Memory B cell (primary cell): ENCODE results near the gene EXOC2.

Experiments
- ATAC-seq: fragments of 150-1000 bp; cut with Tn5 transposase; 2 replicates; pipeline ENCODE4 v1.10.0; 2021; ENCODE audit warnings: low read depth, mild to moderate bottlenecking, moderate library complexity
- DNase-seq, 2 donors: peaks; one replicate each; pipeline ENCODE4 v3.0.0; 2022; ENCODE audit warnings: low spot score in 2 of 2
- H3K27ac Mint-ChIP-seq: one replicate; pipeline ENCODE4 v1.8.0; 2022; ENCODE audit warnings: mild to moderate bottlenecking, moderate library complexity, mixed read lengths
- H3K27me3 Mint-ChIP-seq: one replicate; pipeline ENCODE4 v1.8.0; 2022; ENCODE audit warnings: mixed read lengths
- H3K36me3 Mint-ChIP-seq: one replicate; pipeline ENCODE4 v1.8.0; 2022; ENCODE audit warnings: mild to moderate bottlenecking, mixed read lengths
- H3K4me1 Mint-ChIP-seq: one replicate; pipeline ENCODE4 v1.8.0; 2022; ENCODE audit warnings: mixed read lengths
- H3K4me3 Mint-ChIP-seq: one replicate; pipeline ENCODE4 v1.8.0; 2022; ENCODE audit warnings: mild to moderate bottlenecking, moderate library complexity, mixed read lengths
- H3K9me3 Mint-ChIP-seq: one replicate; pipeline ENCODE4 v1.8.0; 2022; ENCODE audit warnings: mixed read lengths

EXOC2 gene

GRCh38 chr6:448296-449056 is 244.5 kb downstream of the EXOC2 start:
- no peak for DNase-seq
- Mint-ChIP-seq H3K4me3 (peak overlapping the region; percentile 68), H3K9me3 (no peaks in the 10 kb centered on the region), H3K27me3 (no peaks in the 10 kb centered on the region), H3K4me1 (peaks cover 11% of the 10 kb centered on the region), H3K36me3 (no peaks in the 10 kb centered on the region), H3K27ac (peak overlapping the region; percentile 8)
- no peak for ATAC-seq

- Mint-ChIP-seq H3K4me1 (peaks cover 11% of the 10 kb centered on the region), H3K4me3 (peak overlapping the region; percentile 68), H3K27me3 (no peaks in the 10 kb centered on the region), H3K9me3 (no peaks in the 10 kb centered on the region), H3K27ac (peak overlapping the region; percentile 8), H3K36me3 (no peaks in the 10 kb centered on the region)
- peak; percentile 37 for ATAC-seq
- no peak for DNase-seq
Measured at GRCh38 chr6:447381-448165, 245.4 kb downstream of the EXOC2 start.

- Mint-ChIP-seq H3K4me1 (peaks cover 11% of the 10 kb centered on the region), H3K9me3 (no peaks in the 10 kb centered on the region), H3K27ac (no peak overlapping the region), H3K36me3 (no peaks in the 10 kb centered on the region), H3K4me3 (peak overlapping the region; percentile 68), H3K27me3 (no peaks in the 10 kb centered on the region)
- no peak for DNase-seq
- peak; percentile 59 for ATAC-seq
Measured at GRCh38 chr6:446418-447366, 246.2 kb downstream of the EXOC2 start.

GRCh38 chr6:445571-446417 is 247.1 kb downstream of the EXOC2 start:
- no peak for DNase-seq
- H3K27ac Mint-ChIP-seq: no peak overlapping the region
- H3K36me3 Mint-ChIP-seq: no peaks in the 10 kb centered on the region
- ATAC-seq: no peak
- H3K4me3 Mint-ChIP-seq: peak overlapping the region; percentile 50
- no peaks in the 10 kb centered on the region for H3K9me3 Mint-ChIP-seq
- peaks cover 11% of the 10 kb centered on the region for H3K4me1 Mint-ChIP-seq
- H3K27me3 Mint-ChIP-seq: no peaks in the 10 kb centered on the region

GRCh38 chr6:444653-445275 is 248.2 kb downstream of the EXOC2 start:
- Mint-ChIP-seq H3K27ac (no peak overlapping the region), H3K4me1 (peaks cover 11% of the 10 kb centered on the region), H3K36me3 (no peaks in the 10 kb centered on the region), H3K9me3 (no peaks in the 10 kb centered on the region), H3K27me3 (no peaks in the 10 kb centered on the region), H3K4me3 (no peak overlapping the region)
- DNase-seq (no peak), ATAC-seq (no peak)

- H3K9me3 Mint-ChIP-seq: no peaks in the 10 kb centered on the region
- no peaks in the 10 kb centered on the region for H3K27me3 Mint-ChIP-seq
- H3K4me1 Mint-ChIP-seq: peaks cover 11% of the 10 kb centered on the region
- DNase-seq: no peak
- no peak for ATAC-seq
- H3K27ac Mint-ChIP-seq: no peak overlapping the region
- H3K4me3 Mint-ChIP-seq: no peak overlapping the region
- H3K36me3 Mint-ChIP-seq: no peaks in the 10 kb centered on the region
Measured at GRCh38 chr6:443621-444159, 249.2 kb downstream of the EXOC2 start.

GRCh38 chr6:441126-441920 is 251.6 kb downstream of the EXOC2 start:
- Mint-ChIP-seq H3K36me3 (no peaks in the 10 kb centered on the region), H3K27me3 (no peaks in the 10 kb centered on the region), H3K27ac (no peak overlapping the region), H3K4me3 (no peak overlapping the region), H3K9me3 (no peaks in the 10 kb centered on the region), H3K4me1 (peaks cover 5% of the 10 kb centered on the region)
- ATAC-seq: no peak
- DNase-seq: no peak

- H3K27me3 Mint-ChIP-seq: no peaks in the 10 kb centered on the region
- ATAC-seq (no peak), DNase-seq (no peak)
- H3K27ac Mint-ChIP-seq: no peak overlapping the region
- no peaks in the 10 kb centered on the region for H3K36me3 Mint-ChIP-seq
- H3K4me1 Mint-ChIP-seq: peaks cover 5% of the 10 kb centered on the region
- no peak overlapping the region for H3K4me3 Mint-ChIP-seq
- H3K9me3 Mint-ChIP-seq: no peaks in the 10 kb centered on the region
Measured at GRCh38 chr6:439641-440167, 253.2 kb downstream of the EXOC2 start.

- H3K27me3 Mint-ChIP-seq: no peaks in the 10 kb centered on the region
- no peak overlapping the region for H3K4me3 Mint-ChIP-seq
- no peak overlapping the region for H3K27ac Mint-ChIP-seq
- no peaks in the 10 kb centered on the region for H3K36me3 Mint-ChIP-seq
- ATAC-seq (no peak), DNase-seq (no peak)
- H3K9me3 Mint-ChIP-seq: no peaks in the 10 kb centered on the region
- peaks cover 8% of the 10 kb centered on the region for H3K4me1 Mint-ChIP-seq
Measured at GRCh38 chr6:438634-439170, 254.2 kb downstream of the EXOC2 start.

- H3K4me1 Mint-ChIP-seq: peaks cover 8% of the 10 kb centered on the region
- DNase-seq: no peak
- ATAC-seq: no peak
- no peak overlapping the region for H3K27ac Mint-ChIP-seq
- H3K4me3 Mint-ChIP-seq: no peak overlapping the region
- H3K27me3 Mint-ChIP-seq: no peaks in the 10 kb centered on the region
- no peaks in the 10 kb centered on the region for H3K9me3 Mint-ChIP-seq
- H3K36me3 Mint-ChIP-seq: no peaks in the 10 kb centered on the region
Measured at GRCh38 chr6:437037-437392, 255.9 kb downstream of the EXOC2 start.

- no peaks in the 10 kb centered on the region for H3K9me3 Mint-ChIP-seq
- peaks cover 10% of the 10 kb centered on the region for H3K4me1 Mint-ChIP-seq
- H3K27me3 Mint-ChIP-seq: no peaks in the 10 kb centered on the region
- no peaks in the 10 kb centered on the region for H3K36me3 Mint-ChIP-seq
- H3K27ac Mint-ChIP-seq: no peak overlapping the region
- ATAC-seq (no peak), DNase-seq (no peak)
- no peak overlapping the region for H3K4me3 Mint-ChIP-seq
Measured at GRCh38 chr6:436308-437036, 256.5 kb downstream of the EXOC2 start.
